SW 1271 (cell line): ENCODE results near the gene IP6K1.

Experiments used
- DNase-seq, 2 experiments: peaks; one replicate each; lab custom pipeline; 2025; lab: John Stamatoyannopoulos, UW

IP6K1 gene

GRCh38 chr3:49723628-49724551 lies 62.5 kb downstream of the IP6K1 start, which contains the start of gene GMPPB:
GMPPB (minus strand) TSS chr3:49723951; CDS start chr3:49723726, 225 bp downstream.
- DNase-seq, result peak; percentile 76 to 80

- DNase-seq, result no peak
Observed at GRCh38 chr3:49723296-49723627, 63.1 kb downstream of the IP6K1 start.

- DNase-seq, result no peak
Observed at GRCh38 chr3:49722896-49723295, 63.4 kb downstream of the IP6K1 start.

DNA sequence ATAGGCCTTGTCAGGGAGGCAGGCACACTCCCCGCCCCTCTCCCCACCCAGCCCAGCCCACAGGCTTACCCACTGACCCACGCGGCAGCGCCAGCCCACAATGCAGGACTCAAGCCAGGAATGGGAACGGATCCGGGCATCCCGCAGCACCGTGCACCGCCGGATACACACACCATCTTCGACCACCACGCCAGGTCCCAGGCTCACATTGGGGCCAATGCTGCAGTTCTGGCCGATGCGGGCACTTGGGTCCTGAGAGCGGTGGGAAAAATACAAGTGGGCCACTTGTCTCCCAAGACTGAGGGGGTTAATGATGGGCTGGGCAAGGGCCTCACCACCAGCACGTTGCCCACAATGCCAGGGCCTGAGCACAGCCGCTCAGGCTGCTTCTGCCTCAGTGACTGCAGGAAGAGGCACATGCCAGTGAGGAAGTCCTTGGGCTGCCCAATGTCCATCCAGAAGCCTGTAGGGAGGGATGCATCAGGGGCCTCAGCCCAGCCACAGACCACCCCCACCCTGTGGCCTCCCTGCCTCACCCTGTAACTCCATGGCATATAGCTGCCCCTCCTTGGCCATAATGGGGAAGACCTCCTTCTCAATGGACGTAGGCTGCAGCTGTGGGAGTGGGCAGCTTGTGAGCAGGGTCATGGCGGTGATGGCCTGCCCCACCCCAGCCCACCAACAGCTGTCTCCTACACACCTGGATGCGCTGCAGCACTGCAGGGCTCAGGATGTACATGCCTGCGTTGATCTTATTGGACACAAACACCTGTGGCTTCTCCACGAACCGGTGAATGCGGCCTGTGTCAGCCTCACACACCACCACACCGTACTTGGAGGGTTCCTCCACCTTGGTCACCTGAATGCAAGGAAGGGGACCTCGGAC lies 64.2 kb downstream of the IP6K1 start:
- DNase-seq, result no peak

- no peak for DNase-seq
Observed at GRCh38 chr3:49721596-49721895, 64.8 kb downstream of the IP6K1 start.

GRCh38 chr3:49720855-49721595 lies 65.3 kb downstream of the IP6K1 start:
- DNase-seq, result no peak

GRCh38 chr3:49719214-49719884 lies 67.0 kb downstream of the IP6K1 start, which contains the start of gene AMIGO3:
AMIGO3 (minus strand) TSS chr3:49719684; CDS start chr3:49719465, 219 bp downstream.
- peak; percentile 39 to 77 for DNase-seq

- no peak for DNase-seq
Observed at GRCh38 chr3:49718858-49719213, 67.5 kb downstream of the IP6K1 start.

- DNase-seq, result no peak
Observed at GRCh38 chr3:49717959-49718857, 68.1 kb downstream of the IP6K1 start.

- DNase-seq, result no peak
Observed at GRCh38 chr3:49717211-49717958, 69.0 kb downstream of the IP6K1 start.

- DNase-seq, result no peak
Observed at GRCh38 chr3:49716691-49717210, 69.6 kb downstream of the IP6K1 start.

DNA sequence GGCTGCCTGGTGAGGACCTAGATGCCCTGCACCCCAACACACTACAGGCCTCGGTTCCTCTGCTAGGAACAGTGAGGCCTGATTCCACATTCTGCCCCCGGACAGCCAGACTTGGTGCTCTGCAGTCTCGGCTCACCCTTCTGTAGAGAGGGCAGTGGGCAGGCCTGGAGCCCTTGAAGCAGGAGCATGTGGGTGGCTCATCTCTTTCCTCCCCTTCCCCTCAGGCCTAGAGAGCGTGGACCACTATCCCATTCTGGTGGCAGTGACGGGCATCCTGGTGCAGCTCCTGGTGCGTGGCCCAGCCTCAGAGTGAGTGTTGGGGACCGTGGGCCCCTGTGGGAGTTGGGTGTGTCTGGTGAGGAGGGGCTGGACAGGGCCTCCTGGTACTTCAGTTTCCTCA lies 70.2 kb downstream of the IP6K1 start:
- no peak for DNase-seq

DNA sequence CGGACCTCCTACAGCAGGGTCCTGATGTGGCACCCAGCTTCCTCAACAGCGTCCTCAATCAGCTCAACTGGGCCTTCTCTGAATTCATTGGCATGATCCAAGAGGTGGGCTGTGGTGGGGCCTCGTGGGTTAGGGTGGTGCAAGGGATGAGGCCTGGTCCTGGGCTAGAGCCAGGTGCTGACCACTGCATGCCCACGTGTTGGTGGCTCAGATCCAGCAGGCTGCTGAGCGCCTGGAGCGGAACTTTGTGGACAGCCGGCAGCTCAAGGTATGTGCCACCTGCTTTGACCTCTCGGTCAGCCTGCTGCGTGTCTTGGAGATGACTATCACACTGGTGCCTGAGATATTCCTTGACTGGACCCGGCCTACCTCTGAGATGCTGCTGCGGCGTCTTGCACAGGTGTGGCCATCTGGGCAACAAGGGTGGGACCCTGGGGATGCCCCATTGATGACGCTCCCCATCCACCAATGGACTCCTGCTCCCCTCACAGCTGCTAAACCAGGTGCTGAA lies 70.7 kb downstream of the IP6K1 start:
- no peak for DNase-seq

DNA sequence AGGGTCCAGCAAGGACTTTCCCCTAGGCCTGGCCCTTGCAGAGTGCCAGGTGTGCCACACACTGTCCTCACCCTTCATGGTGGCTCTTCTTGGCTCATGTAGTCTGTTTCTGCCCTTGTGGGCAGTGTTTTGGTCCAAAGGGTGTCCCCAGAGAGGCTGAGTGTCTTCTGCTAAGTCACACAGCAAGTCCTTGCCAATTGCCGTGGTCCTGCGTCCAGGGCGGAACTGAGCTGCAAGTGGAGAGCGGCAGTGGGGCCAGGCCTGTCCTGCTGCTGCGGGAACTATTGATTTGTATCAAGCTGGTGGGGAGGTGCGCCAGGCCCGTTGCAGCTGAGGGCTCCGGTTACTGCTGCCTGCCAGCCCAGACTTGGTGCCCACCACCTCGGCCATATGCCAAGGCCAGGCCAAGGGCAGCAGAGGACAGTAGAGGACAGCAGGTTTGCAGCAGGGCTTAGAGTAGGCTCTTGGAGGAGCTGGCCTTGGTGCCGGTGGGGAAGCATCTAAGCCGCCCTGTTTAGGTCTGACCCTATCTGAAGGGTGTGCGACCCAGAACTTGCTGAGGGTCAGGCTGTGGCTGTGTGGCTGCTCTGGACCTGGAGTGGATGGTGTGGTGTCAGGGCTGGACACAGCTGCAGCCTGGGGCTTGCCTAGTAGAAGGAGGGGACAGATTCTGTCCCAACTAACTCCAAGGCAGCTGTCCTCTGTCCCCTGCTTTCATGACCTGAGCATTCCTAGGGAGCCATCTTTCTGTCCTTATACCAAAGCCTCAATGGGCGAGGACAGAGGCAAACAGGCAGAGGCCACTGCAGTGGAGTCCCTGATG lies 71.4 kb downstream of the IP6K1 start:
- DNase-seq, result no peak

DNA sequence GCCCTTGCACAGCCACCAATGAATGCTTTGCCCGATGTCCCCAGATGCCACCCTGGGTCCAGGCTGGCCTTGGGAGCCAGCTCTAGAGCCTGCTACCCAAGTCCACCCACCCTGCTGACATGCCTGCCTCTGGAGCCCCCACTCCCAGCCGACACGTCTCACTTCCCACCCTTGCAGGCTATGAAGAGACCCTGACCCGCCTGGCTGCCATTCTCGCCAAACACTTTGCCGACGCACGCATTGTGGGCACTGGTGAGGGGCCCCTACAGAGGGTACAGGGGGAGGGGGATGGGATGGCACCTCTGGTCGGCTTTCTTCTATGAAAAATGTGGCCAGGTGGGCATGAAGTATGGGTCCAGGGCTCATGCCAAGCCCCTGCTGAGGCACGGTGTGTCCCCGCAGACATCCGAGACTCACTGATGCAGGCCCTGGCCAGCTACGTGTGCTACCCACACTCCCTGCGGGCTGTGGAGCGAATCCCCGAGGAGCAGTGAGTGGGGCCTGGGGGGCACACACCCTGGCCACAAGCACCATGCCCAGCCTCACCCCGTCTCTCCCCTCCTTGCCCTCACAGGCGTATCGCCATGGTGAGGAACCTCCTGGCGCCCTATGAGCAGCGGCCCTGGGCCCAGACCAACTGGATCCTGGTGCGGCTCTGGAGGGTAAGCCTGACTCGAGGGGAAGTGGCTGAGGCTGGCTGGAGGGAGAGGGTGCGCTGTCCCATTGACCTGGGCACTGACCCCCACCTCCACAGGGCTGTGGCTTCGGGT lies 72.8 kb downstream of the IP6K1 start:
- DNase-seq, result no peak

DNA sequence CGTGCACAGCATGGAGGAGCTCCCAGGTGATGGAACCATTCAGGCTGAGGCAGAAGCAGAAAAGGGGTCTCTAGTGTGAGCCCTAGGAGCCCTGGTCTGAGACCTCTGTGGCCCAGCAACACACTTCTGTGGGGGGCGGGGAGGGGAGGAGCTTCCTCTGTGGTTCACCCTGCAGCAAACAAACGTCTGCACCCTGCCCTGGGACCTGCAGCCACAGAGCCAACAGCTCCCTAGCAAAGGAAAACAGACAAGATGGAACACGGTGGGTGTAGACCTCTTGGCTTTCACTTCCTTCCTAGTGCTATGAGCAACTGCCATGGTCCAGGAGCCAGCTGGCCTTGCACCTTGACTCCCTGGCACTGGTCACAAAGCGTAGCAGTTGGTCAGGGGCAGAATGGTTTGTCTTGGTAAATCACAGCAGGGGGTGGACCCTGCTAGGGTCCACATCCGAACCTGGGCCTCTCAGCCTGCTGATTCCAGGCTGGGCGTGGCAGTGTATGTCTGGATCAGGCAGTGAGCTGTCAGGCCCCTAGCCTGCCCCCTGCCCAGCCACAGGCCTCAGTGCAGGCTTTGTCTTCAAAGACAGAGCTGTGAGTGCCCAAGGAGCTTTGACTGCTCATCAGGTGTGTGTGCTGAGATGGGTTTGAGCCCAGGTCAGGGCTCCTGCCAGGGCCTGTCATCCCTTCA lies 73.6 kb downstream of the IP6K1 start:
- no peak for DNase-seq

GRCh38 chr3:49712166-49712565 lies 74.2 kb downstream of the IP6K1 start:
- DNase-seq, result no peak
